HL-60/S4 treated with retinoic acid at 250 ng/mL for 4 days and 3 days (cell line): ENCODE data around the gene TMEM60.

Experiments used
- in situ Hi-C: fragments of 300-500 bp; cut with MboI; formaldehyde crosslinking; loops from 2 replicates; pipeline ENCODE4 v1.7.0; 2022; ENCODE audit warnings: low sequenced_read_pairs

The TMEM60 gene

DNA sequence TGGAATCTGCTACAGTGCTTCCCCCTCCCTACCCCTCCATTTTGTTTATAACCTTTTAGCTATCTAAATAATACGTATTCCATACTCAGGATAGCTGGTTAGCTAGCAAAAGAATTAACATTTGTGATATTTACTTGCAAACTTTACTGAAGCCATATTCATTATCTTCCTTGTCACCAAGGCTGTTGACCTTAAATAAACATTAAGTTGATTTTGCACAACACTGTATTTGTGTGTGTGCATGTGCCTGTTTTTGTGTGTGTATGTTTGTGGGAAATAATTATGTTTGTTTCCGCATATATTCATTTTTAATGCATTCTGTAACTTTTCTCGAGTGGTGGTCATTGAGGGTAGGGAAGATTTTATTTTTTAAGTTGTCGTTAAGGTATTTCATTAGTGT lies 15.9 kb downstream of the TMEM60 start:
- in situ Hi-C loops: no loop called here

GRCh38 chr7:77778535-77778934 lies 19.7 kb downstream of the TMEM60 start:
- in situ Hi-C loops: no loop called here

GRCh38 chr7:77771901-77772300 lies 26.3 kb downstream of the TMEM60 start:
- in situ Hi-C loops: no loop called here

- in situ Hi-C loops: no loop called here
Observed at GRCh38 chr7:77770316-77770715, 27.9 kb downstream of the TMEM60 start.

- in situ Hi-C loops: no loop called here
Observed at GRCh38 chr7:77766801-77767605, 31.2 kb downstream of the TMEM60 start.

GRCh38 chr7:77765906-77766800 lies 32.1 kb downstream of the TMEM60 start:
- in situ Hi-C loops: no loop called here

DNA sequence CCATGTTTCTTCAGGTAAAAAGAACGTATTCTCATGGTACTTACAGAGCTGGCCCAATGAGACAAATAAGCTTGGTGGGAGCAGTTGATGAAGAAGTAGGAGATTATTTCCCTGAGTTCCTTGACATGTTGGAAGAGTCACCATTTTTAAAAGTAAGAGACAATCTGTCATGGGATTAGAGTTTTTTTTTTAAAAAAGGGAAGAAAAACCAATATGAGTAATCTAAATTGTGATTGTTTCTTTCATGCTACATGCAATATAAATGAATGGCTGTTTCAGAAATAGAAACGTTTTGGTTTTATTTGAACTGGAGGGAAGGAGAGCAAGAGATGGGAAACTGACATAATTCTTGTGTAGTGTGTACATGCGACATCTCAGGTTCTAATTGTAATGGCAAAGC lies 32.8 kb downstream of the TMEM60 start:
- in situ Hi-C loops: no loop called here

DNA sequence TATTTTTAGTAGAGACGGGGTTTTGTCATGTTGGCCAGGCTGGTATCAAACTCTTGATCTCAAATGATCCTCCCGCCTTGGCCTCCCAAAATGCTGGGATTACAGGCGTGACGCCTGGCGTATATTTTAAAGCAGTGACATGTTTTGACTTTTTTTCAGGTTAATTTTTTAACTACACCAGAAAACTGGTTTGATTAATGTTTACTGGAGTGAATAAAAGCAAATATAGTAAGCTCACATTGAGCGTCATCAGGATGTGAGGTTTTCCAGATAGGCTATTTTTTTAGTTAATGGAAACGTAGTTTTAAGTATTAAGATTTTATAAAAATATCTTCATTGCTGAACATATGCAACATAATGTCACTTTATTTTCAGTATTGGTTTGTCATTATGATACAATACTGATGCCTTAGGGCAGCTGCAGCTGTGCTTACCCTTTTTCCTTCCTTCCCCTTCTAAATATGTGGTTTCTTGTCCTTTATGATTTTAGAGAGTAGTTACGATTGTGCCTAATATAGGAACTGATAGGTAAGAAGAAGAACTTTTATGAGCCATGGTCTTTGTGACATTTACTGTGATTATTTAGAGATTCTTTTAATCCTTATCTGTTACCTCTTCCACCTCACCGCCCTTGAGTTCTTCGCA lies 37.3 kb downstream of the TMEM60 start:
- in situ Hi-C loops: no loop called here

DNA sequence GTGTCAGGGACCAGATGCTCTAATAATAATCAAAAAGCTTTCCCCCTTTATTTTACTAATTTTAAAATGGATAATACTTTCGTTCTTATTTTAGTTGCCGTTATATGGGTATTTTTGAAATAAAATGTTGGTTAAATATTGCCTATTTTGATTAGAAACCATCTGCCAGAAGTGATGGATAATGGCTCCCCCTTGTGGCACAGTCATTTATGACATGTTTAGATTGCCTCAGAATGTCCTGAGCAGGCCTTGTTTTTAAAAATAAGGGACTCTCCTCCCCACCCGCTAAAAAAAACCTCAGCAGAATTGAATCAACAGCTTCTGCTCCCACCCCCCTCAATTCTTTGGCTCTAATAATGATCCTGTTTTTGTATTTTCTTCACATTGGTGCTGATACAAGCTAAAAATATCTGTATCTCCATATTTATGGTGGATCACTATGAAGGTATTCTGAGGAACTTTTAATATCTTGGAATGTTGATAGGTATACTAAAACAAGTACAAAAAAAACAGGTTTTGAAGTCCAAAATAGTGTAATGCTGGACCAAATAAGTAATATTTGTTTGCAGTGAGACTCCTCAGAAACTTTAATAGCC lies 38.8 kb downstream of the TMEM60 start:
- in situ Hi-C loops: loop anchor here (10.0 kb wide), 1 partner anchor 95 kb away; no protein-coding TSS in a partner anchor

- in situ Hi-C loops: loop anchor here (10.0 kb wide), 1 partner anchor 93 kb away; no protein-coding TSS in a partner anchor
Observed at GRCh38 chr7:77757589-77757988, 40.6 kb downstream of the TMEM60 start.

DNA sequence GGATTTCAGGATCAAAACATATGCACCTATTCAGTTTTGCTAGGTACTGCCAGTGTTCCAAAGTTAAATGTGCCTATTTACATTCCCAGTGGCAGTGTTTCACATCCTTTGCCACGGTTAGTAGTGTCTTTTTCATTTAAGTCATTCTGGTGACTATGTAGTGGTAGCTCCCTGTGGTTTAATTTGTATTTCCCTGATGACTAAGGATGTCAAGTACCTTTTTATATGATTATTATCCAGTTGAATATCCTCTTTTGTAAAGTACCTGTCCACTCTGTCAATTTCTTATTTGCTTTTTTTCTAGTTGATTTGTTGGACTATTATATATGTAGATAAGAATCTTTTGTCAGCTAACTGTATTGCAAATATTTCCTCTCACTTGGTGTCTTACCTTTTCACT lies 45.1 kb downstream of the TMEM60 start:
- in situ Hi-C loops: loop anchor here (10.0 kb wide), 1 partner anchor 88 kb away; no protein-coding TSS in a partner anchor

DNA sequence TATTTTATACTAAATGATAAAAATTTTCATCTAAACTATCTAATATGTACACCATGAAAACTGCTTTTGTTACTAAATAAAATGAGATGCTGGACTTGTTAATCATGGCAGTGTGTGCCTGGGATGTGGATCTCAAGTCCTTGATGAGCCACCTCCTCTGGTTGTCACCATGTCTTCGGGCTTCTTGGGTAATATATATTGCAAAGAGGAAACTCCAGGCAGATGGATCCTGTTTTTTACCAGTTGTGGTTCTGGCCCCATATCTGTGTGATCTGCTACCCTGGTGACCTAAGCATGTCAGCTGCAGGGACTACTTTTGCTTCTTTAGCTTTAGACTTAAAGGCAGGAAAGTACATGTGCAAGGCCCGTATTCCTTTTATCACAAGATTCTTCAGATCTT lies 46.2 kb downstream of the TMEM60 start:
- in situ Hi-C loops: loop anchor here (10.0 kb wide), 1 partner anchor 87 kb away; no protein-coding TSS in a partner anchor

DNA sequence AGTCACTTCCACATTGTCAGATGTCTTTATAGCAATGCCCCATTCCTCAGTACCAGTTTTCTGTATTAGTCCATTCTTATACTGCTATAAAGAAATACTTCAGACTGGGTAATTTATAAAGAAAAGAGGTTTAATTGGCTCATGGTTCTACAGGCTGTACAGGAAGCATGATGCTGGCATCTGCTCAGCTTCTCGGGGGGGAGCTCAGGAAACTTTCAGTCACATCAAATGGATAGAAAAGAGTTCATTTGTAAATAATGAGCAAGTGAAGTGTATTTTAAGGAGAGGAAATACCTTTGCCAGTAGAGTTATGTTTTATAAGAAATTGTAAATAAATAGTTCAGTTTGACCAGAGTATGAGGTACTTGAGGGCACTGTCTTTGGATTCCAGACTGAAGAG lies 50.5 kb downstream of the TMEM60 start:
- in situ Hi-C loops: no loop called here

GRCh38 chr7:77747178-77747577 lies 51.1 kb downstream of the TMEM60 start:
- in situ Hi-C loops: no loop called here

DNA sequence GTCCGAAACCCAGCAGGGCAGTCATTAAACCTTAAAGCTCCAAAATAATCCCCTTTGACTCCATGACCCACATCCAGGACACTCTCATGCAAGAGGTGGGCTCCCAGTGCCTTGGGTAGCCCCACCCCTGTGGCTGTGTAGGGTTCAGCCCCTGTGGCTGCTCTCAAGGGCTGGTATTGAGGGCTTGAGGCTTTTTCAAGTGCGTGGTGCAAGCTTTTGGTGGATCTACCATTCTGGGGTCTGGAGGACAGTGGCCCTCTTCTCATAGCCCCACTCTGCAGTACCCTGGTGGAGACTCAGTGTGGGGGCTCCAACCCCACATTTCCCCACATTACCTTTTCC lies 51.4 kb downstream of the TMEM60 start:
- in situ Hi-C loops: no loop called here

DNA sequence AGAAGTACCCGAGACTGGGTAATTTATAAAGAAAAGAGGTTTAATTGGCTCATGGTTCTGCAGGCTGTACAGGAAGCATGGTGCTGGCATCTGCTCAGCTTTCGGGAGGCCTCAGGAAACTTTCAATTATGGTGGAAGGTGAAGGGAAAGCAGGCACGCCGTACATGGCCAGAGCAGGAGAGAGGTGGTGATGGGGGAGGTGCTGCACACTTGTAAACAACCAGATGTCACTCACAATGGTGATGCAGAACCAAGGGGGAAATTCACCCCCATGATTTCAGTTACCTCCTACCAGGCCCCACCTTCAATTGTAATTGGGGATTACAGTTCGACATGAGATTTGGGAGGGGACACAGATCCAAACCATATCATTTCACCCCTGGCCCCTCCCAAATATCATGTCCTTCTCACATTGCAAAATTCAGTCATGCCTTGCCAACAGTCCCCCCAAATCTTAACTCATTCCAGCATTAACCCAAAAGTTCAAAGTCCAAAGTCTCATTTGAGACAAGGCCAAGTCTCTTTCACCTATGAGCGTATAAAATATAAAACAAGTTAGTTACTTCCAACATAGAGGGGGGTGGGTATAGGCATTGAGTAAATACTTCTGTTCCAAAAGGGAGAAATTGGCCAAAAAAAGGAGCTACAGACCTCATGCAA lies 51.9 kb downstream of the TMEM60 start:
- in situ Hi-C loops: no loop called here

DNA sequence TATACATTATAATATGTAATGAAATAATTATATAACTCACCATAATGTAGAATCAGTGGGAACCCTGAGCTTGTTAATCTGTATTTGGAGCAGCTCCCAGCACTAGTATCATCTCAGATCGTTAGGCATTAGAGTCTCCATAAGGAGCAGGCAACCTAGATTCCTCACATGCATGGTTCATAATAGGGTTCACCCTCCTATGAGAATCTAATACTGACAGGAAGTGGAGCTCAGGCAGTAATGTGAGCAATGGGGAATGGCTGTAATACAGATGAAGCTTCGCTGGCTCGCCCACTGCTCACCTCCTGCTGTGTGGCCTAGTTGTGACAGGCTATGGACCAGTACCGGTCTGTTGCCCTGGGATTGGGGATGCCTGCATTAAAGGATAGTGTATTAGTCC lies 52.5 kb downstream of the TMEM60 start:
- in situ Hi-C loops: no loop called here
